Calu3 (cell line): ENCODE results near the gene COL24A1. TPM values are rescaled to one million over a fixed set of nuclear protein-coding genes. Genes with fewer than 3 reads are reported as not detected.

Experiments used
- BruUV-seq: library from RNA; stranded (reverse); fragments of 400-500 nt; replicated peaks from 2 replicates; lab custom pipeline; 2021; lab: Mats Ljungman, UMichigan
- CTCF ChIA-PET: fragments of 300-600 bp; sonication (Branson Sonifier 250); formaldehyde crosslinking; loops from one replicate; lab custom pipeline; 2022; ENCODE audit warnings: antibody characterized with exemption; lab: Charles Lee
- DNase-seq: peaks from one replicate; pipeline ENCODE4 v3.0.0; 2022
- H3K27ac Mint-ChIP-seq: one replicate; pipeline ENCODE4 v1.8.0; 2022; ENCODE audit warnings: mixed read lengths; ENCODE audit not compliant: unreplicated experiment
- H3K27me3 Mint-ChIP-seq: one replicate; pipeline ENCODE4 v1.8.0; 2022; ENCODE audit warnings: mixed read lengths; ENCODE audit not compliant: unreplicated experiment
- H3K36me3 Mint-ChIP-seq: one replicate; pipeline ENCODE4 v1.8.0; 2022; ENCODE audit warnings: mild to moderate bottlenecking, moderate library complexity, mixed read lengths; ENCODE audit not compliant: insufficient read depth, unreplicated experiment
- H3K4me1 Mint-ChIP-seq: one replicate; pipeline ENCODE4 v1.8.0; 2022; ENCODE audit warnings: mild to moderate bottlenecking, low read depth, mixed read lengths; ENCODE audit not compliant: unreplicated experiment
- H3K4me3 Mint-ChIP-seq: one replicate; pipeline ENCODE4 v1.8.0; 2022; ENCODE audit warnings: mild to moderate bottlenecking, low read depth, moderate library complexity, mixed read lengths; ENCODE audit not compliant: unreplicated experiment
- H3K9me3 Mint-ChIP-seq: one replicate; pipeline ENCODE4 v1.8.0; 2022; ENCODE audit warnings: low read depth, mixed read lengths; ENCODE audit not compliant: unreplicated experiment
- intact Hi-C: fragments of 100-400 bp; cut with micrococcal nuclease; formaldehyde crosslinking; loops from one replicate; pipeline ENCODE4 v1.10.0; 2022; ENCODE audit not compliant: unreplicated experiment
- total RNA-seq: library from RNA; stranded (reverse); gene quantifications from 2 replicates; pipeline ENCODE4 v1.2.3, GENCODE V29; 2022
- TF ChIP-seq, protein P1 (sequence below): fragments of 200-600 bp; IDR thresholded peaks from one replicate; pipeline ENCODE4 v1.8.0; 2022; ENCODE audit warnings: antibody characterized with exemption; ENCODE audit not compliant: unreplicated experiment

Gene COL24A1
- total RNA-seq, 1 experiment from 2014 or later, result not detected

DNA sequence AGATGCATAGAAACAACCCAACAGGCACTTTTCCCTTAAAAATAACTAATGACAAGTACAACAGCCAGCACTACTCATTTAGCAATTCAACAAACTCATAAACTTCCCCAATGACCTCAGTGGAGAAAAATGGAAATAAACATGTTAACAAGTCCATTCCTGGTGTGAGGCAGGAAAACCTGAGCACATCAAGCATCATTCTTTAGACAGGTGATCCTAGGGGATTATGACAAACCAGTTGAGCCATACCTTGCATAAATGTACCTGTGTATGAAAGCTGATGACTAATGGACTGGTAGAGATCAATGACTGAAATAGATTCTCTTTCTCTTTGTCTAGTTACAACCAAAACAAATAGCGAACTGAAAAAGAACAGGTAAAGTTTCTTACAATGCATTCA is 7.0 kb downstream of the COL24A1 start:
- CTCF ChIA-PET, result no interaction called here
- TF ChIP-seq, protein P1, sequence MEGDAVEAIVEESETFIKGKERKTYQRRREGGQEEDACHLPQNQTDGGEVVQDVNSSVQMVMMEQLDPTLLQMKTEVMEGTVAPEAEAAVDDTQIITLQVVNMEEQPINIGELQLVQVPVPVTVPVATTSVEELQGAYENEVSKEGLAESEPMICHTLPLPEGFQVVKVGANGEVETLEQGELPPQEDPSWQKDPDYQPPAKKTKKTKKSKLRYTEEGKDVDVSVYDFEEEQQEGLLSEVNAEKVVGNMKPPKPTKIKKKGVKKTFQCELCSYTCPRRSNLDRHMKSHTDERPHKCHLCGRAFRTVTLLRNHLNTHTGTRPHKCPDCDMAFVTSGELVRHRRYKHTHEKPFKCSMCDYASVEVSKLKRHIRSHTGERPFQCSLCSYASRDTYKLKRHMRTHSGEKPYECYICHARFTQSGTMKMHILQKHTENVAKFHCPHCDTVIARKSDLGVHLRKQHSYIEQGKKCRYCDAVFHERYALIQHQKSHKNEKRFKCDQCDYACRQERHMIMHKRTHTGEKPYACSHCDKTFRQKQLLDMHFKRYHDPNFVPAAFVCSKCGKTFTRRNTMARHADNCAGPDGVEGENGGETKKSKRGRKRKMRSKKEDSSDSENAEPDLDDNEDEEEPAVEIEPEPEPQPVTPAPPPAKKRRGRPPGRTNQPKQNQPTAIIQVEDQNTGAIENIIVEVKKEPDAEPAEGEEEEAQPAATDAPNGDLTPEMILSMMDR, result no peak
- Mint-ChIP-seq H3K9me3 (no peaks in the 10 kb centered on the region), H3K4me3 (no peak overlapping the region), H3K4me1 (no peaks in the 10 kb centered on the region), H3K36me3 (no peaks in the 10 kb centered on the region), H3K27ac (no peak overlapping the region), H3K27me3 (peaks cover 7% of the 10 kb centered on the region)
- no TSS peak for BruUV-seq
- no peak for DNase-seq
- intact Hi-C loops, result loop anchor here (10.0 kb wide), 1 partner anchor 255 kb away; no protein-coding TSS in a partner anchor

DNA sequence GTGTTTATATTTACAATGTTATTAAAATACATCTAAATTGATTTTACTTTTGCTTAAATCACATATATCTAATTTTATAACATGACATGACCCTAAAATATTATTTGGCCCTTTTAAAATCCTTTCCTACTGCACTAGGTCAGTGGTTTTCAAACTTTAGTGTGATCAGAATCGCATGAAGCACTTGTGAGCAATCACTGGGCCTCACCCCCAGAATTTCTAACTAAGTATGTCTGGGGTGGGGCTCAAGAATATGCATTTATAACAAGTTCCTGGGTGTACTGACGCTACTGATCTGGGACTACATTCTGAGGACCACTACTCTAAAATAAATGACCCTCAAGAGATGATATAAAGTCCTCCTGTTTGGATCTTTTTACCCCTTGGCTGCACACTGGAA is 8.8 kb downstream of the COL24A1 start:
- H3K9me3 Mint-ChIP-seq, result no peaks in the 10 kb centered on the region
- CTCF ChIA-PET, result no interaction called here
- TF ChIP-seq, protein P1, result no peak
- intact Hi-C loops, result loop anchor here (10.0 kb wide), 1 partner anchor 253 kb away; no protein-coding TSS in a partner anchor
- no peaks in the 10 kb centered on the region for H3K4me1 Mint-ChIP-seq
- no peak overlapping the region for H3K27ac Mint-ChIP-seq
- no peaks in the 10 kb centered on the region for H3K36me3 Mint-ChIP-seq
- no peak overlapping the region for H3K4me3 Mint-ChIP-seq
- H3K27me3 Mint-ChIP-seq, result no peaks in the 10 kb centered on the region
- no peak for DNase-seq
- BruUV-seq, result no TSS peak

DNA sequence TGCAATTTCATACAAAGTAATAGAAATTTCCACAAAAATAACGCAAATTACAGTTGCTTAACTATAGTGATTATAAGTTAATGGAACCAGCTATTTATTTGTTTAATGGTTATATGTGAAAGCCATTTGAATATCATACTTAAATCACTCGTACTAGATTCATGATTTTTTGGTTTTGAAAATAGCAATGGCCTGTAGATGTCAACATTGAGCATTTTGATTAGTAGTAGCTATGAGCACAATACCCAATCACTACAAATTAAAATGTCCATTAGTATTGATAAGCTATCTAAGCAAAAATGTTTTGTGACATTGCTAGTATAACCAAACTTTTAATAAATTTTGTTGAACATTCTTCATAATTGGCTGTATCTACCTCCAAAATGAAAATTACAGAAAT is 10.0 kb downstream of the COL24A1 start:
- intact Hi-C loops, result loop anchor here (10.0 kb wide), 1 partner anchor 252 kb away; no protein-coding TSS in a partner anchor
- CTCF ChIA-PET, result no interaction called here
- BruUV-seq, result no TSS peak
- no peak for DNase-seq
- no peak overlapping the region for H3K4me3 Mint-ChIP-seq
- no peaks in the 10 kb centered on the region for H3K9me3 Mint-ChIP-seq
- H3K4me1 Mint-ChIP-seq, result no peaks in the 10 kb centered on the region
- no peak overlapping the region for H3K27ac Mint-ChIP-seq
- no peaks in the 10 kb centered on the region for H3K36me3 Mint-ChIP-seq
- H3K27me3 Mint-ChIP-seq, result no peaks in the 10 kb centered on the region
- TF ChIP-seq, protein P1, result no peak

DNA sequence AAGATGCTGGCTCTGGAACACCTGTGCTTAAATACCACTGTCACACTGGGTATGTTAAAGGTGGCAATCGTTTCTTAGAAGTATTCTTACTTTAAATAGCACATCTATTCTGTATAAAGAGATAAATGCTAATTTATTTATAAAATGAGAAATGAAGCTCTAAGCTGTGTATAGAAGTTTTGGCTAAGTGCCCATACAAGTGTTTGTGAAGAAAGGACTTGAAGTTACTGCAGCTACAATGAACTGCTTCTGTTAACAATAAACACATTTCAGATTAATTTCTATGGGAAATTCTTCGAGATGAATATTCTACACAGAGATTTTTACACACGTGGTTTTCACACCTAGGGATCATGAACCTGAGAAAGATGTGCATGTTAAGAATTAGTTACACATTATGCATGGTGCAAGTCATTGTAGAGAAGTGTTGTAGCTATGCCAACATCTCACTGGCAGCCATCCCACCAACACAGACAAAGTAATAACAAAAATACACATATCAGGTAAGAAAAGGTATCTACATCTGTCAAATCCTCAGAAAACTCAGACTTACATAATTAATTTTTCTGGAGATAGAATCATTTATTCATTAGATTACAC is 16.2 kb downstream of the COL24A1 start:
- H3K36me3 Mint-ChIP-seq, result no peaks in the 10 kb centered on the region
- no peaks in the 10 kb centered on the region for H3K4me1 Mint-ChIP-seq
- TF ChIP-seq, protein P1, result no peak
- CTCF ChIA-PET, result no interaction called here
- no peak overlapping the region for H3K4me3 Mint-ChIP-seq
- DNase-seq, result no peak
- H3K27me3 Mint-ChIP-seq, result peaks cover 25% of the 10 kb centered on the region
- H3K27ac Mint-ChIP-seq, result no peak overlapping the region
- H3K9me3 Mint-ChIP-seq, result no peaks in the 10 kb centered on the region
- no TSS peak for BruUV-seq
- intact Hi-C loops, result loop anchor here (10.0 kb wide), 1 partner anchor 246 kb away; no protein-coding TSS in a partner anchor
